CD4-positive, alpha-beta T cell treated with Interleukin-21 for 1 hour (primary cell): ENCODE measurements around the gene TMUB2.
"Not testable (repeated sequence)": the region's sequence is repeated elsewhere in the genome, so short reads cannot be mapped to it uniquely, and the experiment has no call there.

Experiments used
- DNase-seq: peaks from one replicate; pipeline ENCODE4 v3.0.0-alpha.2; 2020

The TMUB2 gene

GRCh38 chr17:44219616-44220212, 32.9 kb downstream of the TMUB2 start, which contains the start of gene UBTF:
Gene UBTF, minus strand, starts transcription at chr17:44219675. Its CDS starts 1,446 bp downstream, at chr17:44218229.
- peak; percentile 83 for DNase-seq

DNA sequence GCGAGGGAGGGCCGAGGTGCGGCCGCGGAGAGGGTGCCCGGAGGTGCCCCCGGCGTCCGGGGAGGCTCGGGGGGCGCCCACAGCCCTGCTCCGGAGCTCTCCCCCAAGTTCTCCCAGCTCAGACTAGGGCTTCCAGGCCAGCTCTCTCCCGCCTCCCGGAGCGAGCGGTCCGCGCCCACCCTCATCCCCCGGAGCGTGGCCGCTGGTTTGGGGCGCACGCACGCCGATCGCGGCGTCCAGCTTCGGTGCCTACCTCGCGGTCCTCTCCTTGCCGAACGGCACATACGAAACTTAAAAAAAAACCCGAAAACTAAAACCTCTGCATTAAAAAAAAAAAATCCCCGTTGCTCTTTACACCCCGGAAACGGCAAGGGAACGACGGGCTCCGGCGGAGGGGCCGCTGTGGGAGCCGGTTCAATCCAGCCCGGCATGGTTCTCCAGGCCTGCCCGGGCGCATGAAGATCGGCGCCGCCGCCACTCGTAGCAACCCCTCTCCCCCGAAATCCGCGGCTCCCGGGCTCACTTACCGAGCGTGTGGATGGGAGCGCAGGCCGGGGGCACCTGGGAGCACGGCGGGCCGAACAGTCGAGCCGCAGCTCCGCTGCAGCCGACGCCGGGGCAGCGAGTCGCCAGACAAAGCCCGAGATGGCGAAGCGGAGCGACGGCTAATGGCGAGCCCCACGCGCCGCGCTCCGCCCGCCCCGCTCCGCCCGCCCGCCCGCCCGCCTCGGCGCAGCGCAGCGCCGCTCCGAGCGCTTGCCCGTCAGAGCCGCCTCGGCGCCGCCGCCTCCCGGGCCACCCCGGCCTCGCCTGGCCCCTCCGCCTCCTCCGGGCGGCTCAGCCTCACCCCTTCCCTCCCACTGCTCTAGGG, 33.7 kb downstream of the TMUB2 start:
- DNase-seq, result peak; percentile 59

DNA sequence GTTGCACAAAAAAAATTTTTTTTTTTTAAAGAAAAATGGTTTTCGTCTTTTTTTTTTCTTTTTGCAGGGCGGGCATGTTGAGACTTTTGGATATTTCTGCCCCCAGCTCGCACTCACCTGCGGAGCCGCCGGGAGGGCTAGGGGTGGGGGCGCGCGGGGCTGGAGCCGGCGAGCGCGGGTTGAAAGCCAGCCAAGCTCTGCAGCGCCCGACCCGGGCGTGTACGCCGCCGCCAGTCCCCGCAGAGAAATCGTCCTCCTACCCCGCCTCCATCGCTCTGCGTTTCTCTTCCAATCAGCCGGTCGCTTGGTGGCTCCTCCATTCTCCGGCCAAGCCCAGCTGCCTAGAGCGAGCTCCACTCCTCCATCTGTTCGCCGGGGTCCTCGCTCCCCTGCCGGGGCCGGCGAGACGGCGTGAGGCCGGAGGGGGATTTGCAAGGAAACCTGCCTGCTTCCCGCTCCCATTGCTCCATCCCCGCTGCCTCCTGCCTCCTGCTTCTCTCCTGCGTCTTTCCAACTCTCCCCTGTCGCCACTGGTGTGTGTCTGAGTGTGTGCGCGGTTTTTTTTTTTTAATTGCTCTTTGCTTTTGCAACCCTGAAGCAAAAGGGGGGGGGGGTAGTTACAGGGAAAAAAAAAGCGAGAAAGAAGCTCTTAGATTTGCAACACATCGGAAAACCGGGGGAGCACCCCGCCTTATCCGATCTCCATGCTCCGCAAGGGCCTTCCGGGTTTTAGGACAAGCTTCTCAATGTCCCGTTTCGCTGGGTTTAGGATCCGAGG, 34.5 kb downstream of the TMUB2 start:
- DNase-seq, result peak; percentile 65

DNA sequence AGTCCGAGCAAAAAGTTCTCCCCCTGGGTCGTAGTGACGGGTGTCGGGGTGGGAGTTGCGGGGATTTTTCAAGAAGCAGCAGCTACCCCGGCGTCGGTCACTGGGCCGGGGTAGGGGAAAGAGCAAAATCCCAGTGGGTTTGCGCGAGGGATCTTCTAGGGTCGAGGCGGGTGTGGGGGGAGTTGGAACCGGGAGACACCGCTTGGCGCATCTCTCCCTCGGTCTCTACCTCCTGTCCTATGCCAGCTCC, 35.0 kb downstream of the TMUB2 start:
- no peak for DNase-seq

DNA sequence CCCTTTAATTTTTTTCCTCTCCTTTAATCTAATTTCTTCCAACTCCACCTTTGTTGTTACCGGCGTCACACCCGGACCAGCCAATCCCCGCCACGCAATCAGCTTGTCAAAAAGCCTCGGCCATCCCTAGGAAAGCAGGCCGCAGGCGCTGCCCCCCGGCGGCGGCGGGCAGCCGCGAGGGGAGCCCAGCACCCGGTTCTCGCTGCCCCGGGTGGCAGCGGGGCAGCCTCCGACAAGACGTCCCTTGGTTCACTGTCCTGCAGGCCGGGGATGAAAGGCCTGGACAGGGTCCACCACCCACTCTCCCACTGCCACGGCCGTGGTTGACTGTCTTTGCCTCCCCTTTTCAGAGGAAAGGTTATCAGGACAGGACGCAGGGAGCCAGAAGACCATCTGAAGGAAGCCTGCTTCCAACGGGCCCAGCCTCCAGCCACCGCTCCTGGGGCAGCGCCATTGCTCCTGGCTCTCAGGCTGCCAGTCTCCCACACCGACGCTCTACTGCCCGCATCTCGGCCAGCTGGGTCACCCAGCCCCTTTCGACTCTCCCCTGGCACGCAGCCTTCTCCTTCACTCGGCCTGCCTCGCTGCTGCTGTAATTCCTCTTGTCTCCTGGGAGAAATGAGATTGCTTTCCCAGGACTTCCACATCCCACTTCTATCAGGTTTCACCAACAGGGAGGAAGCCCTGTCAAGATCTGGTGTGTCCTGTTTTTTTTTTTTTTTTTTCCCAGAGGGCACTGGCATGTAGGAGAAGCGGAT, 35.5 kb downstream of the TMUB2 start:
- peak; percentile 67 for DNase-seq

DNA sequence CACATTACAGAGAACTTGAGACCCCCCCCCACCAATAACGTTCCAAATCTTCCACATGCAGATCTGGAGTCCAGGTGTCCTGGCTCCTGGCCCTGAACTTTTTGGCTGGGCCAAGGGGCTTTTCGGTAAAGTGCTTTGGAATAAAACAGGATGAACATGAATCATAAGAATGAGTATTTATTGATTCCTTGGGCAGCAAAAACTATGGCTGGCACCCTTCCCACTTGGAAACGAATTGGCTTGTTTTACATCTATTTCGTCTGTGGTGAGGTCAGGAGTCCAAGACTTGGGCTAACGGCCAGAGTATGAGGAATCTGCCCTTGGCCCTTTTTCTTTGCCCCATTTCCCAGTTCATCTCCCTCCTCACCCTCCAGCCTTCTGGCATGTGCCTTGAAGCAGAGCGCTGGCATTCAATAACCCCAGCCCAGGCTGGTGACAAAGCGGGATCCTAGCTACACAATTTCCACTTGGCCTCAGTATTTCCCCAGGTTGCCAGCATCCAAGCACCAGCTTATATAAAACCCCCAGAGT, 36.8 kb downstream of the TMUB2 start:
- no peak for DNase-seq

GRCh38 chr17:44229090-44229489, 42.3 kb downstream of the TMUB2 start:
- DNase-seq, result no peak

DNA sequence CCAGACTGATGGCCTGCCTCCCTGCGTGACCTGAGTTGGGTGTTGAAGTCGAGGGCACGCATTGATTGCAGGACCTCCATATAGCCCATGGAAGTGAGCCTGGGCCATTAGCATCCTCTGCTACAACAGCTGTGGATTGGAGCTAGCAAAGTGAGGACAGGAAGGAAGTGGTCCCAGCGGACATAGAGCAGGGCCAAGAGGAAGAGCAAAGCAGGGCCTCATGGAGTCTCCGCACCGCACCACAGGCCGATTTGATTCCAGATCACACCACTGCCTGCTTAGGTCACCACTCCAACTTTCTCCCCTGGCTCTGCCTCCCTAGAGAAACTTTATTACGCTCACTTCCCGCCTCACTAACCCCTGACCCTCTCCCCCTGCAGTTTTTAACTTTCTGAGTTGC, 43.4 kb downstream of the TMUB2 start:
- no peak for DNase-seq

DNA sequence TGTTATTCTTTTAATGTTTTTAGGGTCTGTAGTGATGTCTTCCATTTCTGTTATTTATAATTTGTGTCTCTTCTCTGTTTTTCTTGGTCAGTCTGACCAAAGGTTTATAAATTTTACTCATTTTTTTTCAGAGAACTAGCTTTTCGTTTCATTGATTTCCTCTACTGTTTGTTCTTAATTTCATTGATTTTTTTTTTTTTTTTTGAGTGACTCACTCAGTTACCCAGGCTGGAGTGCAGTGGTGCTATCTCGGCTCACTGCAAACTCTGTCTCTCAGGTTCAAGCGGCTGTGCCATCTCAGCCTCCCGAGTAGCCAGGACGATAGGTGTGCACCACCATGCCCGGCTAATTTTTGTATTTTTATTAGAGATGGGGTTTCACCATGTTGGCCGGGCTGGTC, 45.3 kb downstream of the TMUB2 start:
- DNase-seq, result no peak

- no peak for DNase-seq
Measured at GRCh38 chr17:44233582-44233981, 46.8 kb downstream of the TMUB2 start.

GRCh38 chr17:44235583-44235936, 48.8 kb downstream of the TMUB2 start:
- DNase-seq, result no peak

- no peak for DNase-seq
Measured at GRCh38 chr17:44236444-44236991, 49.7 kb downstream of the TMUB2 start.

GRCh38 chr17:44237886-44238285, 51.1 kb downstream of the TMUB2 start:
- DNase-seq, result not testable (repeated sequence)

- no peak for DNase-seq
Measured at GRCh38 chr17:44241106-44241624, 54.4 kb downstream of the TMUB2 start.
